Left ventricle myocardium inferior (tissue), 1 donor: ENCODE data around the gene APP. TPM values are rescaled to one million over a fixed set of nuclear protein-coding genes. Genes with fewer than 3 reads are reported as not detected.
A peak's percentile ranks its signal among the peaks of the same experiment; 100 is the strongest.

Experiments
- DNase-seq: peaks from one replicate; pipeline ENCODE4 v3.0.0-alpha.2; 2020
- H3K27ac ChIP-seq: fragments of 200-600 bp; replicated peaks from 2 replicates; pipeline ENCODE4 v1.8.0; 2021
- H3K27me3 ChIP-seq: fragments of 200-600 bp; 2 replicates; pipeline ENCODE4 v1.8.0; 2021; ENCODE audit warnings: low read depth
- H3K36me3 ChIP-seq: fragments of 200-600 bp; 2 replicates; pipeline ENCODE4 v1.8.0; 2021
- H3K4me1 ChIP-seq: fragments of 200-600 bp; 2 replicates; pipeline ENCODE4 v1.8.0; 2021
- H3K4me3 ChIP-seq: fragments of 200-600 bp; 2 replicates; pipeline ENCODE4 v1.8.0; 2021; ENCODE audit warnings: mild to moderate bottlenecking, moderate library complexity
- H3K9me3 ChIP-seq: fragments of 200-600 bp; replicated peaks from 2 replicates; pipeline ENCODE4 v1.8.0; 2021
- intact Hi-C: fragments of 100-400 bp; cut with micrococcal nuclease; formaldehyde crosslinking; loops from one replicate; pipeline ENCODE4 v1.11.0; 2022
- total RNA-seq: library from RNA; stranded (reverse); fragmentation: NEBNext Ultra II Directional; extraction: Animal tissue kit (Norgen Biotek cat#: 25700); gene quantifications from one replicate; pipeline ENCODE4 v1.2.1, GENCODE V29; 2021
- TF ChIP-seq, protein P1 (sequence below): fragments of 200-600 bp; IDR thresholded peaks from 2 replicates; pipeline ENCODE4 v1.8.0; 2021; ENCODE audit warnings: antibody characterized with exemption, mild to moderate bottlenecking, borderline replicate concordance
- donor health status: DM: no; HTN: yes; CAD: no; lungs with severe emphysema.

APP gene
- total RNA-seq, 1 donor from 2014 or later = 332 TPM

GRCh38 chr21:26123012-26123411, 47.6 kb downstream of the APP start:
- no peak overlapping the region for H3K27ac ChIP-seq

GRCh38 chr21:26120828-26121227, 49.7 kb downstream of the APP start:
- Histone ChIP-seq H3K9me3 (no peaks in the 10 kb centered on the region), H3K27me3 (no peaks in the 10 kb centered on the region), H3K27ac (no peak overlapping the region), H3K4me3 (no peak overlapping the region), H3K4me1 (peaks cover 72% of the 10 kb centered on the region), H3K36me3 (no peaks in the 10 kb centered on the region)
- TF ChIP-seq, protein P1, sequence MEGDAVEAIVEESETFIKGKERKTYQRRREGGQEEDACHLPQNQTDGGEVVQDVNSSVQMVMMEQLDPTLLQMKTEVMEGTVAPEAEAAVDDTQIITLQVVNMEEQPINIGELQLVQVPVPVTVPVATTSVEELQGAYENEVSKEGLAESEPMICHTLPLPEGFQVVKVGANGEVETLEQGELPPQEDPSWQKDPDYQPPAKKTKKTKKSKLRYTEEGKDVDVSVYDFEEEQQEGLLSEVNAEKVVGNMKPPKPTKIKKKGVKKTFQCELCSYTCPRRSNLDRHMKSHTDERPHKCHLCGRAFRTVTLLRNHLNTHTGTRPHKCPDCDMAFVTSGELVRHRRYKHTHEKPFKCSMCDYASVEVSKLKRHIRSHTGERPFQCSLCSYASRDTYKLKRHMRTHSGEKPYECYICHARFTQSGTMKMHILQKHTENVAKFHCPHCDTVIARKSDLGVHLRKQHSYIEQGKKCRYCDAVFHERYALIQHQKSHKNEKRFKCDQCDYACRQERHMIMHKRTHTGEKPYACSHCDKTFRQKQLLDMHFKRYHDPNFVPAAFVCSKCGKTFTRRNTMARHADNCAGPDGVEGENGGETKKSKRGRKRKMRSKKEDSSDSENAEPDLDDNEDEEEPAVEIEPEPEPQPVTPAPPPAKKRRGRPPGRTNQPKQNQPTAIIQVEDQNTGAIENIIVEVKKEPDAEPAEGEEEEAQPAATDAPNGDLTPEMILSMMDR = no peak
- no peak for DNase-seq
- intact Hi-C loops = no loop called here

More at GRCh38 chr21:26123012-26123411, 47.6 kb downstream of the APP start:
- DNase-seq = no peak
- Histone ChIP-seq H3K36me3 (no peaks in the 10 kb centered on the region), H3K9me3 (no peaks in the 10 kb centered on the region), H3K4me1 (peaks cover 72% of the 10 kb centered on the region), H3K4me3 (no peak overlapping the region), H3K27me3 (no peaks in the 10 kb centered on the region)
- intact Hi-C loops = no loop called here
- TF ChIP-seq, protein P1 = no peak

DNA sequence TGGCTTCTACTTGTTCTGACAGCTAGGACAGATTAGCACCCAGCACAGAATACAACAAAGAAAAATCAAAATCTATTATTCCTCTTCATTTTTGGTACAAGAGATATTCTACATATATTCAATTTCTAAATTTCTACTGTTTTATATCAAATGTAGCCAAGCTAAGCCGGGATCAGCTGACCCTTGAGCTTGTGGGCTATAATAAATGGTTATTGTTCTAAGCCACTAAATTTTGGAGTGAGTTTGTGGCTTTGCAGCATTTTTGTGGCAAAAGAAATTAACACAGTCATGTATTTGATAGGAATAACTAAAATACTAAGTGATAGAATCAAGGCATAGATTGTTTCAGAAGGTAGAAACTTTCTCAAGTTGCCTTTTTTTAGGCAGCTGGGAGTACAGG, 50.7 kb downstream of the APP start:
- no peak overlapping the region for H3K4me3 ChIP-seq
- no peak overlapping the region for H3K27ac ChIP-seq
- peaks cover 72% of the 10 kb centered on the region for H3K4me1 ChIP-seq
- TF ChIP-seq, protein P1 = no peak
- DNase-seq = no peak
- no peaks in the 10 kb centered on the region for H3K27me3 ChIP-seq
- no peaks in the 10 kb centered on the region for H3K36me3 ChIP-seq
- intact Hi-C loops = no loop called here
- no peaks in the 10 kb centered on the region for H3K9me3 ChIP-seq

GRCh38 chr21:26118938-26119540, 51.5 kb downstream of the APP start:
- peak overlapping the region; percentile 3 for H3K27ac ChIP-seq
- no peaks in the 10 kb centered on the region for H3K36me3 ChIP-seq
- no peaks in the 10 kb centered on the region for H3K9me3 ChIP-seq
- intact Hi-C loops = no loop called here
- no peak for DNase-seq
- no peak overlapping the region for H3K4me3 ChIP-seq
- TF ChIP-seq, protein P1 = no peak
- H3K4me1 ChIP-seq = peaks cover 70% of the 10 kb centered on the region
- no peaks in the 10 kb centered on the region for H3K27me3 ChIP-seq

GRCh38 chr21:26117972-26118367, 52.6 kb downstream of the APP start:
- H3K27me3 ChIP-seq = no peaks in the 10 kb centered on the region
- no peaks in the 10 kb centered on the region for H3K9me3 ChIP-seq
- DNase-seq = no peak
- peak overlapping the region; percentile 84 for H3K27ac ChIP-seq
- H3K4me3 ChIP-seq = no peak overlapping the region
- H3K36me3 ChIP-seq = no peaks in the 10 kb centered on the region
- intact Hi-C loops = no loop called here
- H3K4me1 ChIP-seq = peaks cover 61% of the 10 kb centered on the region
- TF ChIP-seq, protein P1 = no peak
